SK-N-SH (cell line): ENCODE measurements around the gene SLIT1. TPM values are rescaled to one million over a fixed set of nuclear protein-coding genes. Genes with fewer than 3 reads are reported as not detected.

Experiments
- CTCF ChIA-PET: fragments of 300-600, 350-600 bp; formaldehyde crosslinking; extraction: SDS; loops from one replicate; lab custom pipeline; 2021; lab: Yijun Ruan, JAX
- POLR2A ChIA-PET: fragments of 350-600 bp; sonication (Branson Sonifier 250); formaldehyde crosslinking; extraction: SDS; loops from one replicate; lab custom pipeline; 2020; ENCODE audit warnings: antibody characterized with exemption, inconsistent platforms; lab: Yijun Ruan, JAX
- DNase-seq: peaks from one replicate; pipeline ENCODE4 v3.0.0; 2012
- H2AFZ ChIP-seq: fragments of 200-600 bp; sonication (generic); 2 replicates; pipeline ENCODE4 v1.8.1; 2016; ENCODE audit warnings: antibody characterized with exemption, mild to moderate bottlenecking, low read depth
- H3F3A ChIP-seq: fragments of 200-600 bp; sonication (generic); replicated peaks from 2 replicates; pipeline ENCODE3; 2016; ENCODE audit warnings: antibody characterized with exemption, mild to moderate bottlenecking; ENCODE audit not compliant: insufficient read depth
- H3K27ac ChIP-seq, 2 experiments: fragments of 200-500 bp in 1 of 2; fragments of 200-600 bp in 1 of 2; sonication (Bioruptor generic) in 1 of 2; sonication (generic), shearing (Covaris generic) in 1 of 2; 2 replicates each; pipeline versions ENCODE4 v1.5.1 to v1.6.1; 2014 to 2016; ENCODE audit warnings: low read depth in 2 of 2, inconsistent platforms in 1 of 2, low read length in 1 of 2, mild to moderate bottlenecking in 1 of 2, mixed read lengths in 1 of 2
- H3K27me3 ChIP-seq: fragments of 200-600 bp; sonication (generic), shearing (Covaris generic); 2 replicates; pipeline ENCODE4 v1.6.1; 2016; ENCODE audit warnings: mixed run types; ENCODE audit not compliant: insufficient read depth
- H3K36me3 ChIP-seq, 2 experiments: fragments of 200-500 bp in 1 of 2; fragments of 200-600 bp in 1 of 2; sonication (Bioruptor generic) in 1 of 2; sonication (generic) in 1 of 2; replicated peaks in 1 of 2; 2 replicates each; pipeline versions ENCODE3 to v1.5.1; 2014 to 2016; ENCODE audit warnings: low read length in 1 of 2, mild to moderate bottlenecking in 1 of 2; ENCODE audit not compliant: insufficient read depth in 2 of 2, control insufficient read depth in 1 of 2
- H3K4me1 ChIP-seq, 2 experiments: fragments of 200-500 bp in 1 of 2; fragments of 200-600 bp in 1 of 2; sonication (Bioruptor generic) in 1 of 2; sonication (generic), shearing (Covaris generic) in 1 of 2; 2 replicates each; pipeline versions ENCODE4 v1.5.1 to v1.6.1; 2014 to 2016; ENCODE audit warnings: low read depth in 1 of 2, low read length in 1 of 2, mixed run types in 1 of 2; ENCODE audit not compliant: insufficient read depth in 2 of 2, control insufficient read depth in 1 of 2
- H3K4me2 ChIP-seq: fragments of 200-600 bp; sonication (generic), shearing (Covaris generic); 2 replicates; pipeline ENCODE4 v1.6.1; 2017; ENCODE audit warnings: mixed run types
- H3K4me3 ChIP-seq, 2 experiments: fragments of 200-500 bp in 1 of 2; fragments of 200-600 bp in 1 of 2; sonication (Bioruptor generic) in 1 of 2; sonication (generic), shearing (Covaris generic) in 1 of 2; 2 replicates each; pipeline versions ENCODE4 v1.5.1 to v1.8.1; 2014 to 2016; ENCODE audit warnings: low read depth in 2 of 2, inconsistent platforms in 1 of 2, low read length in 1 of 2, mild to moderate bottlenecking in 1 of 2, mixed read lengths in 1 of 2, moderate library complexity in 1 of 2
- H3K79me2 ChIP-seq: fragments of 200-600 bp; sonication (generic); 2 replicates; pipeline ENCODE4 v1.8.1; 2017; ENCODE audit warnings: mild to moderate bottlenecking; ENCODE audit not compliant: insufficient read depth
- H3K9ac ChIP-seq: fragments of 200-600 bp; sonication (generic); 2 replicates; pipeline ENCODE4 v1.6.1; 2017; ENCODE audit warnings: mixed run types
- H3K9me2 ChIP-seq: fragments of 200-600 bp; sonication (generic); 2 replicates; pipeline ENCODE4 v1.6.1; 2017; ENCODE audit warnings: mixed run types
- H3K9me3 ChIP-seq: fragments of 200-600 bp; sonication (generic); 2 replicates; pipeline ENCODE4 v1.6.1; 2017; ENCODE audit warnings: mixed run types, mild to moderate bottlenecking, moderate library complexity
- H4K20me1 ChIP-seq: fragments of 200-600 bp; sonication (generic); 2 replicates; pipeline ENCODE4 v1.6.1; 2017; ENCODE audit warnings: mild to moderate bottlenecking, mixed run types; ENCODE audit not compliant: insufficient read depth
- ELF1 ChIP-seq: IDR thresholded peaks from 2 replicates; pipeline ENCODE4 v1.4.0; 2012
- EP300 ChIP-seq, 2 experiments: IDR thresholded peaks; 2 replicates each; pipeline versions ENCODE4 v1.4.0 to v1.6.1; 2012; ENCODE audit warnings: borderline replicate concordance in 1 of 2, low read depth in 1 of 2, low read length in 1 of 2
- EZH2phosphoT487 ChIP-seq: fragments of 200-600 bp; sonication (generic); IDR thresholded peaks from 2 replicates; pipeline ENCODE4 v1.6.1; 2017; ENCODE audit warnings: low read depth, mixed run types, mild to moderate bottlenecking, antibody characterized with exemption, moderate library complexity, borderline replicate concordance
- FOXJ3 ChIP-seq: sonication (generic); formaldehyde crosslinking; IDR thresholded peaks from 2 replicates; pipeline ENCODE4 v1.5.1; 2020; ENCODE audit warnings: mild to moderate bottlenecking, missing genetic modification reagents
- GATA2 ChIP-seq: sonication (generic); formaldehyde crosslinking; IDR thresholded peaks from 2 replicates; pipeline ENCODE4 v1.5.0; 2020; ENCODE audit warnings: mild to moderate bottlenecking, missing genetic modification reagents
- MEF2A ChIP-seq: IDR thresholded peaks from 2 replicates; pipeline ENCODE4 v1.4.0; 2012; ENCODE audit warnings: low read depth, borderline replicate concordance
- MXI1 ChIP-seq: IDR thresholded peaks from 2 replicates; pipeline ENCODE4 v1.6.1; 2012; ENCODE audit warnings: mild to moderate bottlenecking, low read depth, low read length, improper control_type of control experiment
- NFIC ChIP-seq: IDR thresholded peaks from 2 replicates; pipeline ENCODE4 v1.4.0; 2012; ENCODE audit warnings: borderline replicate concordance
- NRF1 ChIP-seq: IDR thresholded peaks from 2 replicates; pipeline ENCODE4 v1.6.1; 2012; ENCODE audit warnings: low read depth, mild to moderate bottlenecking, low read length
- POLR2AphosphoS5 ChIP-seq: IDR thresholded peaks from 2 replicates; pipeline ENCODE4 v1.6.1; 2012; ENCODE audit warnings: low read depth, low read length
- RAD21 ChIP-seq: IDR thresholded peaks from 2 replicates; pipeline ENCODE4 v1.6.1; 2012; ENCODE audit warnings: mild to moderate bottlenecking, low read length
- RFX5 ChIP-seq: IDR thresholded peaks from 2 replicates; pipeline ENCODE4 v1.6.1; 2012; ENCODE audit warnings: mild to moderate bottlenecking, improper control_type of control experiment, low read length
- RXRA ChIP-seq: IDR thresholded peaks from 2 replicates; pipeline ENCODE4 v1.4.0; 2012; ENCODE audit warnings: low read depth, mild to moderate bottlenecking, borderline replicate concordance
- SMC3 ChIP-seq: IDR thresholded peaks from 2 replicates; pipeline ENCODE4 v1.6.1; 2012; ENCODE audit warnings: low read depth, low read length, improper control_type of control experiment
- TAF1 ChIP-seq: IDR thresholded peaks from 2 replicates; pipeline ENCODE4 v1.6.1; 2012; ENCODE audit warnings: low read depth, mild to moderate bottlenecking, low read length, moderate library complexity, borderline replicate concordance
- TCF12 ChIP-seq: IDR thresholded peaks from 2 replicates; pipeline ENCODE4 v1.4.0; 2012
- TEAD4 ChIP-seq: IDR thresholded peaks from 2 replicates; pipeline ENCODE4 v1.4.0; 2012; ENCODE audit warnings: mild to moderate bottlenecking, borderline replicate concordance; ENCODE audit not compliant: insufficient read depth
- WGBS: methylation state at CpG from one replicate; pipeline ENCODE4 v1.1.6; 2017; ENCODE audit warnings: low lambda C conversion rate; 5-methylcytosine and 5-hydroxymethylcytosine counted together
- polyA plus RNA-seq, 3 experiments: library from polyadenylated mRNA; depleted of rRNA; stranded (reverse); fragments of >200 nt; gene quantifications; 2 replicates each; pipeline ENCODE4 v1.2.3, GENCODE V29; 2012
- TF ChIP-seq, protein P1 (sequence below): IDR thresholded peaks from 2 replicates; pipeline ENCODE4 v1.4.0; 2012; ENCODE audit warnings: low read depth, borderline replicate concordance
- TF ChIP-seq, protein P2 (sequence below): fragments of 200-600 bp; sonication (generic); IDR thresholded peaks from 2 replicates; pipeline ENCODE4 v1.6.1; 2017; ENCODE audit warnings: antibody characterized with exemption, mild to moderate bottlenecking, moderate library complexity
- TF ChIP-seq, protein P3 (sequence below): IDR thresholded peaks from 2 replicates; pipeline ENCODE4 v1.4.0; 2012; ENCODE audit warnings: low read depth, borderline replicate concordance

The SLIT1 gene
- polyA plus RNA-seq, 1 of the 3 experiments (the other 2 are of a cell fraction) = 0.05 TPM

DNA sequence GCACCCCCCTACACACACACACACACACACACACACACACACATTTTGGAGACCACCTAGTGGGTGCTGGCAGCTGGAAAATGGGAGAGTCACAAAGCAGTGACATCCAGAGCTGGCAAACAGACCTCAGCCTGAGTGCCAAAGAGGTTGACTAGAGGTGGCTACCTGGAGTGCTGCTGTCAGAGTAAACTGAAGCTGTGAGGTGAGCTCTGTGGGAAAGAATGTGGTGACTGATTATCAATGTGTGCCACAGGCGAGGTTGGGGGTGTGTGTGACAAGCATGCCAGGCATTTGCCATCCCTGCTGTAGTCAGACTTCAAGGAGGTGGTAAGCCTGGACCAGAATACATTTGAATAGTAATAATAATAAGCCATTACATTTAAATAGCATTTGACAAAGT, 120.6 kb downstream of the SLIT1 start:
- 7% methylated on average over 1 of the region's 1 CpG for WGBS
- no peaks in the 10 kb centered on the region for H3K9me3 ChIP-seq
- H3K9ac ChIP-seq = no peak overlapping the region
- ChIA-PET CTCF (interaction anchor here (1.0 to 21.7 kb wide), 4 partner anchors 8 to 139 kb away, joined by 3 to 894 read pairs (median 81); no protein-coding TSS in a partner anchor), POLR2A (no interaction called here)
- no peaks in the 10 kb centered on the region for H4K20me1 ChIP-seq
- H3K4me3 ChIP-seq = no peak overlapping the region
- no peaks in the 10 kb centered on the region for H3K36me3 ChIP-seq
- H3K9me2 ChIP-seq = no peaks in the 10 kb centered on the region
- no peaks in the 10 kb centered on the region for H3F3A ChIP-seq
- DNase-seq = no peak
- H3K27ac ChIP-seq = no peak overlapping the region
- no peaks in the 10 kb centered on the region for H3K79me2 ChIP-seq
- no peak overlapping the region for H2AFZ ChIP-seq
- TF ChIP-seq EZH2phosphoT487 = no peak
- no peak for TF ChIP-seq GATA2
- TF ChIP-seq MXI1 = no peak
- no peak for TF ChIP-seq RAD21
- no peak for TF ChIP-seq NRF1
- no peak for TF ChIP-seq ELF1
- TF ChIP-seq RXRA = no peak
- no peak for TF ChIP-seq RFX5
- TF ChIP-seq, protein P1, sequence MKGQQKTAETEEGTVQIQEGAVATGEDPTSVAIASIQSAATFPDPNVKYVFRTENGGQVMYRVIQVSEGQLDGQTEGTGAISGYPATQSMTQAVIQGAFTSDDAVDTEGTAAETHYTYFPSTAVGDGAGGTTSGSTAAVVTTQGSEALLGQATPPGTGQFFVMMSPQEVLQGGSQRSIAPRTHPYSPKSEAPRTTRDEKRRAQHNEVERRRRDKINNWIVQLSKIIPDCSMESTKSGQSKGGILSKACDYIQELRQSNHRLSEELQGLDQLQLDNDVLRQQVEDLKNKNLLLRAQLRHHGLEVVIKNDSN = no peak
- TF ChIP-seq NFIC = no peak
- TF ChIP-seq SMC3 = no peak
- H3K4me2 ChIP-seq = no peak overlapping the region
- H3K4me1 ChIP-seq = peaks cover 0 to 5% of the 10 kb centered on the region in 2 experiments; a peak in 1 of 4 replicates
- no peaks in the 10 kb centered on the region for H3K27me3 ChIP-seq

DNA sequence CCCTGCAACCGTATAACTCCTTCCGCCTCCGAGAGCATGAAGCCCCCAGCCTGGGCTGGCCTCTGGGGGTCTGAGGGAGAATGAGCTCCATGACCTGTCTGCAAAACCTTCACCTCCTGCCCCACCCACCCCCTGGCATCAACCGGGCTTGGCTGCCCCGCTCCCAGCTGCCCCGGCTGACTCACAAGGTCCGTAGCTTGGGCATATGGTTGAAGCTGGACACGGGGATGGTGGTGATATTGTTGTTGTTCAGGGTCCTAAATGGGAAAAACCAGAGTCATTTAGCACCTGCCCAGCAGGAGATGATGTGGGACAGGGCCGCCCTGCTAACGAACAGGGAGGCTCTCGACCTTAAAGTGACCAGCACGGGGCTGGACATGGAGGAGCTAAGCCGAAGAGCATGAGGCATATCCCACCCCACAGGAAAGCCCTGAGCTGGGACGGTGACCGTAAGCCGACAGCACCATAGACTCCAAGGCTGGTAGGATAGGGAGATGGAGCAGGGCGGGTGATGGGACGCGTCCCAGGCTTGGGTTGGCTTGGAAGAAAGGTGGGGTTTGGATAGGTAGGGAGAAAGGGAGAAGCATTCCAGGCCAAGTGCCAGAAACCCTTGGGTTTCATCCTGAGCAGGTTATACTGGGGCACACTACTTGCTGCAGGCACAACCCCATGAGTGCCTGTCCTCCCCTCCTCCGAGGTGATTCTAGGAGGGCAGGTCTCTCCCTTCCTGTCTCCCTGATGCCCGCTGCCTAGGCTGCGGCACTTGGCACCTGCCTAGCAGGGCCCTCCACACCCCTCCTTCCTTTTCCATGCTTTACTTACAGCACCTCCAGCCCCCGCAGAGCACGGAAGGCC, 121.5 kb downstream of the SLIT1 start:
- TF ChIP-seq MXI1 (no peak), TEAD4 (no peak), TCF12 (no peak), TAF1 (no peak), POLR2AphosphoS5 (no peak), EP300 (IDR thresholded peaks at IDR 0.05; ENCODE audit: borderline replicate concordance in 1 of 2, low read depth in 1 of 2, low read length in 1 of 2) (no peak), FOXJ3 (CRISPR knock-in tag) (no peak), EZH2phosphoT487 (no peak), MEF2A (no peak)
- TF ChIP-seq, protein P2, sequence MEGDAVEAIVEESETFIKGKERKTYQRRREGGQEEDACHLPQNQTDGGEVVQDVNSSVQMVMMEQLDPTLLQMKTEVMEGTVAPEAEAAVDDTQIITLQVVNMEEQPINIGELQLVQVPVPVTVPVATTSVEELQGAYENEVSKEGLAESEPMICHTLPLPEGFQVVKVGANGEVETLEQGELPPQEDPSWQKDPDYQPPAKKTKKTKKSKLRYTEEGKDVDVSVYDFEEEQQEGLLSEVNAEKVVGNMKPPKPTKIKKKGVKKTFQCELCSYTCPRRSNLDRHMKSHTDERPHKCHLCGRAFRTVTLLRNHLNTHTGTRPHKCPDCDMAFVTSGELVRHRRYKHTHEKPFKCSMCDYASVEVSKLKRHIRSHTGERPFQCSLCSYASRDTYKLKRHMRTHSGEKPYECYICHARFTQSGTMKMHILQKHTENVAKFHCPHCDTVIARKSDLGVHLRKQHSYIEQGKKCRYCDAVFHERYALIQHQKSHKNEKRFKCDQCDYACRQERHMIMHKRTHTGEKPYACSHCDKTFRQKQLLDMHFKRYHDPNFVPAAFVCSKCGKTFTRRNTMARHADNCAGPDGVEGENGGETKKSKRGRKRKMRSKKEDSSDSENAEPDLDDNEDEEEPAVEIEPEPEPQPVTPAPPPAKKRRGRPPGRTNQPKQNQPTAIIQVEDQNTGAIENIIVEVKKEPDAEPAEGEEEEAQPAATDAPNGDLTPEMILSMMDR = no peak
- TF ChIP-seq, protein P3, sequence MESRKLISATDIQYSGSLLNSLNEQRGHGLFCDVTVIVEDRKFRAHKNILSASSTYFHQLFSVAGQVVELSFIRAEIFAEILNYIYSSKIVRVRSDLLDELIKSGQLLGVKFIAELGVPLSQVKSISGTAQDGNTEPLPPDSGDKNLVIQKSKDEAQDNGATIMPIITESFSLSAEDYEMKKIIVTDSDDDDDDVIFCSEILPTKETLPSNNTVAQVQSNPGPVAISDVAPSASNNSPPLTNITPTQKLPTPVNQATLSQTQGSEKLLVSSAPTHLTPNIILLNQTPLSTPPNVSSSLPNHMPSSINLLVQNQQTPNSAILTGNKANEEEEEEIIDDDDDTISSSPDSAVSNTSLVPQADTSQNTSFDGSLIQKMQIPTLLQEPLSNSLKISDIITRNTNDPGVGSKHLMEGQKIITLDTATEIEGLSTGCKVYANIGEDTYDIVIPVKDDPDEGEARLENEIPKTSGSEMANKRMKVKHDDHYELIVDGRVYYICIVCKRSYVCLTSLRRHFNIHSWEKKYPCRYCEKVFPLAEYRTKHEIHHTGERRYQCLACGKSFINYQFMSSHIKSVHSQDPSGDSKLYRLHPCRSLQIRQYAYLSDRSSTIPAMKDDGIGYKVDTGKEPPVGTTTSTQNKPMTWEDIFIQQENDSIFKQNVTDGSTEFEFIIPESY = no peak
- TF ChIP-seq, all 33 proteins: peak for 0
- POLR2A ChIA-PET = interaction anchor here (0.6 kb wide), 1 partner anchor 225 kb away, joined by 3 read pairs; no protein-coding TSS in a partner anchor
- no peaks in the 10 kb centered on the region for H4K20me1 ChIP-seq
- H3F3A ChIP-seq = no peaks in the 10 kb centered on the region
- no peak overlapping the region for H3K9ac ChIP-seq
- WGBS = 74% methylated on average over 20 of the region's 24 CpGs
- CTCF ChIA-PET = interaction anchor here (1.0 to 21.7 kb wide), 5 partner anchors 9 to 171 kb away, joined by 3 to 894 read pairs (median 60); no protein-coding TSS in a partner anchor
- no peaks in the 10 kb centered on the region for H3K79me2 ChIP-seq
- no peaks in the 10 kb centered on the region for H3K36me3 ChIP-seq
- no peaks in the 10 kb centered on the region for H3K27me3 ChIP-seq
- H3K27ac ChIP-seq = no peak overlapping the region
- no peak overlapping the region for H3K4me3 ChIP-seq
- no peak for DNase-seq
- no peak overlapping the region for H3K4me2 ChIP-seq
- no peaks in the 10 kb centered on the region for H3K9me3 ChIP-seq
- H3K4me1 ChIP-seq = peaks cover 0 to 5% of the 10 kb centered on the region in 2 experiments; a peak in 1 of 4 replicates
- H3K9me2 ChIP-seq = no peaks in the 10 kb centered on the region
- no peak overlapping the region for H2AFZ ChIP-seq
